HPDE6-E6E7 (cell line): ENCODE results near the gene STRN3.
A peak's percentile ranks its signal among the peaks of the same experiment; 100 is the strongest.
"Not testable (repeated sequence)": the region's sequence is repeated elsewhere in the genome, so short reads cannot be mapped to it uniquely, and the experiment has no call there.

Source experiments
- DNase-seq: peaks from one replicate; pipeline ENCODE4 v3.0.0; 2011; ENCODE audit warnings: missing footprints; ENCODE audit errors: extremely low spot score

STRN3 gene

GRCh38 chr14:31026077-31026449, at the start of gene STRN3:
Gene STRN3, minus strand, starts transcription at chr14:31026379. Its CDS starts 194 bp downstream, at chr14:31026185.
- DNase-seq, result no peak

GRCh38 chr14:31075144-31075543, 49.0 kb upstream of the STRN3 start:
- DNase-seq, result no peak

GRCh38 chr14:31071151-31071550, 45.0 kb upstream of the STRN3 start:
- DNase-seq, result no peak

- no peak for DNase-seq
These were observed 44.3 kb upstream of the STRN3 start for GRCh38 chr14:31070431-31070830.

- DNase-seq, result no peak
These were observed 43.2 kb upstream of the STRN3 start for GRCh38 chr14:31069343-31069742.

GRCh38 chr14:31068235-31068634, 42.1 kb upstream of the STRN3 start:
- DNase-seq, result no peak

GRCh38 chr14:31062908-31063307, 36.7 kb upstream of the STRN3 start:
- DNase-seq, result not testable (repeated sequence)

GRCh38 chr14:31060253-31060875, 34.2 kb upstream of the STRN3 start:
- no peak for DNase-seq

- DNase-seq, result peak; percentile 51
These were observed 33.2 kb upstream of the STRN3 start for GRCh38 chr14:31059152-31059924.

GRCh38 chr14:31057701-31058364, 31.7 kb upstream of the STRN3 start:
- no peak for DNase-seq

- no peak for DNase-seq
These were observed 30.9 kb upstream of the STRN3 start for GRCh38 chr14:31057035-31057434.

GRCh38 chr14:31052905-31053586, 26.9 kb upstream of the STRN3 start:
- DNase-seq, result not testable (repeated sequence)

GRCh38 chr14:31051511-31051910, 25.3 kb upstream of the STRN3 start:
- DNase-seq, result no peak

- no peak for DNase-seq
These were observed 24.8 kb upstream of the STRN3 start for GRCh38 chr14:31051023-31051422.

GRCh38 chr14:31047503-31047902, 21.3 kb upstream of the STRN3 start:
- DNase-seq, result no peak

- no peak for DNase-seq
These were observed 19.4 kb upstream of the STRN3 start for GRCh38 chr14:31045501-31046080.

GRCh38 chr14:31043379-31043778, 17.2 kb upstream of the STRN3 start:
- no peak for DNase-seq

GRCh38 chr14:31042893-31043292, 16.7 kb upstream of the STRN3 start:
- DNase-seq, result not testable (repeated sequence)

GRCh38 chr14:31042300-31042699, 16.1 kb upstream of the STRN3 start:
- no peak for DNase-seq

GRCh38 chr14:31038521-31039166, 12.5 kb upstream of the STRN3 start:
- no peak for DNase-seq

GRCh38 chr14:31037709-31038221, 11.6 kb upstream of the STRN3 start:
- DNase-seq, result no peak
